Keratinocyte (primary cell): Measurements from ENCODE around the gene RHNO1. TPM values are rescaled to one million over a fixed set of nuclear protein-coding genes. Genes with fewer than 3 reads are reported as not detected.

Source experiments
- DNase-seq: peaks from one replicate; pipeline ENCODE4 v3.0.0-alpha.2; 2011; ENCODE audit warnings: low read depth, missing footprints, low spot score
- FAIRE-seq: peaks from 2 replicates; lab custom pipeline; 2011; peaks lifted over from hg19 to GRCh38; lab: Jason Lieb, UNC
- H2AFZ ChIP-seq: 2 replicates; pipeline ENCODE4 v1.6.0; 2012; ENCODE audit warnings: low read length, control low read depth, inconsistent platforms; ENCODE audit not compliant: control insufficient read depth
- H3K27ac ChIP-seq: 2 replicates; pipeline ENCODE4 v1.5.1; 2011; ENCODE audit warnings: low read length; ENCODE audit not compliant: control insufficient read depth, insufficient read depth
- H3K27me3 ChIP-seq: 3 replicates; pipeline ENCODE4 v1.6.0; 2011; ENCODE audit warnings: low read length; ENCODE audit not compliant: control insufficient read depth, insufficient read depth; ENCODE audit errors: extremely low read depth
- H3K36me3 ChIP-seq, 2 experiments: 2 replicates in 1 of 2; 3 replicates in 1 of 2; pipeline ENCODE4 v1.5.1; 2011; ENCODE audit warnings: low read length in 2 of 2, mild to moderate bottlenecking in 1 of 2; ENCODE audit not compliant: control insufficient read depth in 2 of 2, insufficient read depth in 2 of 2; ENCODE audit errors: extremely low read depth in 1 of 2
- H3K4me1 ChIP-seq: 3 replicates; pipeline ENCODE4 v1.5.1; 2011; ENCODE audit warnings: low read length; ENCODE audit not compliant: control insufficient read depth, insufficient read depth; ENCODE audit errors: extremely low read depth
- H3K4me2 ChIP-seq: 3 replicates; pipeline ENCODE4 v1.6.0; 2011; ENCODE audit warnings: low read depth, low read length; ENCODE audit not compliant: control insufficient read depth, insufficient read depth; ENCODE audit errors: extremely low read depth
- H3K4me3 ChIP-seq, 3 experiments: fragments of 200-600 bp in 1 of 3; sonication (generic) in 1 of 3; 2 replicates in 2 of 3; 3 replicates in 1 of 3; pipeline ENCODE4 v1.5.1; 2011 to 2016; ENCODE audit warnings: low read length in 3 of 3, mild to moderate bottlenecking in 3 of 3, control low read depth in 2 of 3, inconsistent platforms in 1 of 3, low read depth in 1 of 3, mixed read lengths in 1 of 3, mixed run types in 1 of 3, moderate library complexity in 1 of 3; ENCODE audit not compliant: control insufficient read depth in 2 of 3, insufficient read depth in 2 of 3; ENCODE audit errors: extremely low read depth in 1 of 3
- H3K79me2 ChIP-seq: 2 replicates; pipeline ENCODE4 v1.6.0; 2012; ENCODE audit warnings: low read length; ENCODE audit not compliant: control insufficient read depth, insufficient read depth
- H3K9ac ChIP-seq: 3 replicates; pipeline ENCODE4 v1.6.0; 2011; ENCODE audit warnings: low read length; ENCODE audit not compliant: control insufficient read depth, insufficient read depth; ENCODE audit errors: extremely low read depth
- H3K9me1 ChIP-seq: 3 replicates; pipeline ENCODE4 v1.6.0; 2011; ENCODE audit warnings: low read length; ENCODE audit not compliant: control insufficient read depth, insufficient read depth; ENCODE audit errors: extremely low read depth
- H3K9me3 ChIP-seq: 2 replicates; pipeline ENCODE4 v1.5.1; 2012; ENCODE audit warnings: low read depth, low read length; ENCODE audit not compliant: control insufficient read depth
- H4K20me1 ChIP-seq: 3 replicates; pipeline ENCODE4 v1.6.0; 2011; ENCODE audit warnings: low read length; ENCODE audit not compliant: control insufficient read depth, insufficient read depth; ENCODE audit errors: extremely low read depth
- EZH2 ChIP-seq: IDR thresholded peaks from one replicate; pipeline ENCODE4 v1.6.1; 2012; ENCODE audit warnings: inconsistent platforms, mild to moderate bottlenecking, low read length, moderate library complexity
- dilution Hi-C: fragments of 300-500 bp; cut with MboI; formaldehyde crosslinking; loops from one replicate; pipeline ENCODE4 v1.7.0; 2020; ENCODE audit warnings: low sequenced_read_pairs; ENCODE audit not compliant: extremely low pct_ligation_motif_present
- polyA plus RNA-seq, 5 experiments: library from polyadenylated mRNA; depleted of rRNA in 3 of 5; stranded (reverse) in 3 of 5; stranded (forward) in 1 of 5; unstranded in 1 of 5; fragments of >200 nt; gene quantifications; 1 replicate in 1 of 5; 2 replicates in 3 of 5; 3 replicates in 1 of 5; pipeline versions ENCODE4 v1.2.1 to v1.2.3, GENCODE V29; 2011 to 2012; ENCODE audit warnings: missing spikeins in 2 of 5, low read depth in 1 of 5, low replicate concordance in 1 of 5
- TF ChIP-seq, protein P1 (sequence below), 3 experiments: IDR thresholded peaks in 1 of 3; conservative IDR thresholded peaks in 1 of 3; optimal IDR thresholded peaks in 1 of 3; 2 replicates in 2 of 3; 3 replicates in 1 of 3; pipeline versions ENCODE3 to v1.5.1; 2011; ENCODE audit warnings: low read length in 3 of 3, mild to moderate bottlenecking in 3 of 3, moderate library complexity in 2 of 3, control low read depth in 1 of 3, inconsistent platforms in 1 of 3; ENCODE audit not compliant: insufficient read depth in 2 of 3; ENCODE audit errors: extremely low read depth in 1 of 3

RHNO1 gene
- polyA plus RNA-seq, 1 donor (not counting 4 experiments of a cell fraction or from before 2014, with no cell fraction given) = 25.6 TPM

DNA sequence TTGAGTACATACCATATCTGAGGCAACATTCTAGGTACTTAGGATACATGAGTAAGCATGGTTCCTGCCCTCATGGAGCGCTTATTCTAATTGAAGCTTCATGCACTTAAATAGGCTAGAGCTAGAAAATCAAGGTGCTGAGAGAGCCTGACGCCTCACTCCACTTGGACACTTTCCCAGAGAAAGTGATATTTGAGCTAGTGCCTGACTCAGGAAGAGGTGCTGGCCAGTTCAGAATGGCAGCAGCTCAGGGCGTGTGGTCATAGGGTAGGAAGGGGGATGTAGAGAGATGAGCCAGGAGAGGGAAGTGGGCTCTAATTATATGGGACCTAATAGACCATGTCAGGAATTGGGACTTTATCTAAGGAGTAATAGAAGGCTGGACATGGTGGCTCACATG lies 47.0 kb downstream of the RHNO1 start:
- no peak overlapping the region for H3K27ac ChIP-seq
- FAIRE-seq (no peak), DNase-seq (no peak)
- dilution Hi-C loops = no loop called here
- H3K4me1 ChIP-seq = peaks cover 14% of the 10 kb centered on the region
- H3K4me2 ChIP-seq = no peak overlapping the region
- no peak overlapping the region for H2AFZ ChIP-seq
- H3K27me3 ChIP-seq = no peaks in the 10 kb centered on the region
- H3K9me3 ChIP-seq = no peaks in the 10 kb centered on the region
- no peaks in the 10 kb centered on the region for H3K79me2 ChIP-seq
- TF ChIP-seq, protein P1, sequence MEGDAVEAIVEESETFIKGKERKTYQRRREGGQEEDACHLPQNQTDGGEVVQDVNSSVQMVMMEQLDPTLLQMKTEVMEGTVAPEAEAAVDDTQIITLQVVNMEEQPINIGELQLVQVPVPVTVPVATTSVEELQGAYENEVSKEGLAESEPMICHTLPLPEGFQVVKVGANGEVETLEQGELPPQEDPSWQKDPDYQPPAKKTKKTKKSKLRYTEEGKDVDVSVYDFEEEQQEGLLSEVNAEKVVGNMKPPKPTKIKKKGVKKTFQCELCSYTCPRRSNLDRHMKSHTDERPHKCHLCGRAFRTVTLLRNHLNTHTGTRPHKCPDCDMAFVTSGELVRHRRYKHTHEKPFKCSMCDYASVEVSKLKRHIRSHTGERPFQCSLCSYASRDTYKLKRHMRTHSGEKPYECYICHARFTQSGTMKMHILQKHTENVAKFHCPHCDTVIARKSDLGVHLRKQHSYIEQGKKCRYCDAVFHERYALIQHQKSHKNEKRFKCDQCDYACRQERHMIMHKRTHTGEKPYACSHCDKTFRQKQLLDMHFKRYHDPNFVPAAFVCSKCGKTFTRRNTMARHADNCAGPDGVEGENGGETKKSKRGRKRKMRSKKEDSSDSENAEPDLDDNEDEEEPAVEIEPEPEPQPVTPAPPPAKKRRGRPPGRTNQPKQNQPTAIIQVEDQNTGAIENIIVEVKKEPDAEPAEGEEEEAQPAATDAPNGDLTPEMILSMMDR (optimal IDR thresholded peaks at IDR 0.05 in 1 of 3, IDR thresholded peaks at IDR 0.05 in 1 of 3, conservative IDR thresholded peaks at IDR 0.05 in 1 of 3; ENCODE audit: extremely low read depth in 1 of 3, insufficient read depth in 2 of 3, low read length in 3 of 3) = no peak
- H3K36me3 ChIP-seq = peaks cover 3 to 5% of the 10 kb centered on the region in 2 experiments
- no peaks in the 10 kb centered on the region for H3K9me1 ChIP-seq
- no peaks in the 10 kb centered on the region for H4K20me1 ChIP-seq
- no peak overlapping the region for H3K9ac ChIP-seq
- no peak overlapping the region for H3K4me3 ChIP-seq

DNA sequence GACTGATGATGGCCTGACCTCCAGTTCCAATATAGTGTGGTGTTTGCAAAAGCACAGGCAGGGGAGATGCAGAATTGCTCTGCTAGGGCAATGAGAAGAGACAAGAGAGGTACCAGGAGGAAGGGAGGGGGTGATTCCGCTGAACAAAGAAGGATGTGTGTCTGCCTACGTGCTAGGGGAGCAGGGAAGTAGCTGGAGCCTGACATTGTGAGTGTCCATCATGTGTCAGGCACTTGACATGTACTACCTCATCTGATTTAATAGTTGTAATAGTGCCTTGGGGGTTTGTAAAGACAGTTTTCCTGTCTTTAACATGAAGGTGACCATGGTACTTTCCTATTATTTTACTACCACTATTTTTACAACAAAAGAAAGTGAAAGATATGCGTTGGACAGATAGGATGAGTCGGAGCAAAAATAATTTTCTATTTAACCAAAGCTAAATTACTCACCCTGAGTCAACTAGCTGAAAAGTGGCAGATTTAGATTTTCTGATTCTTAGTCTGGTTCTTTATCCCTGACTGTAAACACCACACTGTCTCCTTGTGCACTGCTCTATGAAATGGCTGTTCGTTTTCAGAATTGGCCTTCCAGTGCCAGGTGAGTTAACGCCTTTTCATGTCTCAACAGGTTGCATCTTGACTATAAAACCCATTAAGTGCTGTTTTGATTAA lies 48.4 kb downstream of the RHNO1 start:
- Histone ChIP-seq H3K27me3 (no peaks in the 10 kb centered on the region), H3K79me2 (no peaks in the 10 kb centered on the region), H3K4me2 (peak overlapping the region; percentile 53), H3K4me1 (peaks cover 14% of the 10 kb centered on the region), H3K9ac (peak overlapping the region; percentile 46), H3K4me3 (peak overlapping the region in 1 of 3 experiments; percentile 1), H3K9me1 (no peaks in the 10 kb centered on the region), H3K36me3 (peaks cover 3 to 5% of the 10 kb centered on the region in 2 experiments), H3K27ac (peak overlapping the region; percentile 48), H4K20me1 (no peaks in the 10 kb centered on the region), H3K9me3 (no peaks in the 10 kb centered on the region), H2AFZ (no peak overlapping the region)
- DNase-seq = no peak
- dilution Hi-C loops = no loop called here
- no peak for TF ChIP-seq EZH2
- TF ChIP-seq, protein P1 (optimal IDR thresholded peaks at IDR 0.05 in 1 of 3, IDR thresholded peaks at IDR 0.05 in 1 of 3, conservative IDR thresholded peaks at IDR 0.05 in 1 of 3; ENCODE audit: extremely low read depth in 1 of 3, insufficient read depth in 2 of 3, low read length in 3 of 3) = no peak
- peak; percentile 86 for FAIRE-seq
